Measurements from ENCODE around the gene SWT1.

DNA sequence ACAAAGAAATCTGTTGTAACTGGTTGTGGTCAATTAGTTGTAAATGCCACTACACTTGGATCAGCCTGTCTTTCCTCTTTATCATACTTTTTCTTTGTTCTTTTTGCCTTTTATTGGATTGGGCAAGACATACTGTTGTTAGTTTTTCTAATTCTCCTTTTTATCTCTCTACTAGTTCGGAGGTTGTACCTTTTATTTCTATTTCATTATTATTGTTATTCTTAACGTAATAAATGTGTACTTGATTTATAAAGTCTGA is 100.9 kb downstream of the SWT1 start:
- TF ChIP-seq SIN3A (IDR thresholded peaks at IDR 0.05; ENCODE audit: borderline replicate concordance, insufficient read depth, low read depth, low read length) (no peak), POLR2AphosphoS5 (IDR thresholded peaks at IDR 0.05; ENCODE audit: low read depth, low read length) (no peak)

Data from Panc1 (cell line).